IPS-18c (cell line): Measurements from ENCODE around the gene KIF5C.

ENCODE experiments used
- H3K4me3 ChIP-seq: 2 replicates; pipeline ENCODE4 v1.7.0; 2013; ENCODE audit warnings: low read depth, mild to moderate bottlenecking, low read length, moderate library complexity; ENCODE audit not compliant: insufficient read depth
- H3K9me3 ChIP-seq: one replicate; pipeline ENCODE4 v1.6.1; 2013; ENCODE audit warnings: mild to moderate bottlenecking, low read length, moderate library complexity; ENCODE audit not compliant: control insufficient read depth, insufficient read depth

Gene KIF5C

GRCh38 chr2:149033716-149034115 lies 158.7 kb downstream of the KIF5C start:
- Histone ChIP-seq H3K4me3 (no peak overlapping the region), H3K9me3 (peaks cover 1% of the 10 kb centered on the region)

GRCh38 chr2:149034406-149034805 lies 159.4 kb downstream of the KIF5C start:
- peaks cover 2% of the 10 kb centered on the region for H3K9me3 ChIP-seq
- H3K4me3 ChIP-seq: no peak overlapping the region

GRCh38 chr2:149036507-149037293 lies 161.7 kb downstream of the KIF5C start:
- no peak overlapping the region for H3K4me3 ChIP-seq
- peaks cover 2% of the 10 kb centered on the region for H3K9me3 ChIP-seq

GRCh38 chr2:149037851-149038250 lies 162.8 kb downstream of the KIF5C start:
- peaks cover 2% of the 10 kb centered on the region for H3K9me3 ChIP-seq
- peak overlapping the region; percentile 52; the same call in 1 of the 2 replicates for H3K4me3 ChIP-seq

- peak within 1 kb of the TSS; percentile 52 for H3K4me3 ChIP-seq
- peaks cover 2% of the 10 kb centered on the region for H3K9me3 ChIP-seq
Measured at GRCh38 chr2:149038442-149039212, 163.6 kb downstream of the KIF5C start, which contains the start of gene LYPD6B. Gene LYPD6B (plus strand): TSS chr2:149038699. CDS start chr2:149130949, 92,250 bp downstream.

GRCh38 chr2:149039213-149039724 lies 164.2 kb downstream of the KIF5C start:
- H3K9me3 ChIP-seq: peaks cover 2% of the 10 kb centered on the region
- peak overlapping the region; percentile 52 for H3K4me3 ChIP-seq

- Histone ChIP-seq H3K9me3 (peaks cover 2% of the 10 kb centered on the region), H3K4me3 (no peak overlapping the region)
Measured at GRCh38 chr2:149040451-149040850, 165.4 kb downstream of the KIF5C start.

- Histone ChIP-seq H3K9me3 (peaks cover 2% of the 10 kb centered on the region), H3K4me3 (no peak overlapping the region)
Measured at GRCh38 chr2:149041482-149041881, 166.5 kb downstream of the KIF5C start.

GRCh38 chr2:149042881-149043280 lies 167.9 kb downstream of the KIF5C start:
- Histone ChIP-seq H3K9me3 (peaks cover 2% of the 10 kb centered on the region), H3K4me3 (no peak overlapping the region)

- H3K4me3 ChIP-seq: no peak overlapping the region
- H3K9me3 ChIP-seq: no peaks in the 10 kb centered on the region
Measured at GRCh38 chr2:149044500-149044899, 169.5 kb downstream of the KIF5C start.

- no peaks in the 10 kb centered on the region for H3K9me3 ChIP-seq
- H3K4me3 ChIP-seq: no peak overlapping the region
Measured at GRCh38 chr2:149047118-149047517, 172.1 kb downstream of the KIF5C start.

- Histone ChIP-seq H3K4me3 (no peak overlapping the region), H3K9me3 (no peaks in the 10 kb centered on the region)
Measured at GRCh38 chr2:149049142-149049541, 174.1 kb downstream of the KIF5C start.

GRCh38 chr2:149050188-149050587 lies 175.2 kb downstream of the KIF5C start:
- H3K4me3 ChIP-seq: no peak overlapping the region

GRCh38 chr2:149055751-149056150 lies 180.7 kb downstream of the KIF5C start:
- Histone ChIP-seq H3K9me3 (no peaks in the 10 kb centered on the region), H3K4me3 (no peak overlapping the region)

More at GRCh38 chr2:149050188-149050587, 175.2 kb downstream of the KIF5C start:
- H3K9me3 ChIP-seq: no peaks in the 10 kb centered on the region

- H3K4me3 ChIP-seq: no peak overlapping the region
Measured at GRCh38 chr2:149056541-149057255, 181.7 kb downstream of the KIF5C start.

GRCh38 chr2:149057401-149057800 lies 182.4 kb downstream of the KIF5C start:
- no peaks in the 10 kb centered on the region for H3K9me3 ChIP-seq
- H3K4me3 ChIP-seq: no peak overlapping the region

More at GRCh38 chr2:149056541-149057255, 181.7 kb downstream of the KIF5C start:
- no peaks in the 10 kb centered on the region for H3K9me3 ChIP-seq

GRCh38 chr2:149058936-149059335 lies 183.9 kb downstream of the KIF5C start:
- Histone ChIP-seq H3K4me3 (no peak overlapping the region), H3K9me3 (no peaks in the 10 kb centered on the region)
